T1000 (cell line): ENCODE data around the gene MAP3K19.
"Not testable (repeated sequence)": the region's sequence is repeated elsewhere in the genome, so short reads cannot be mapped to it uniquely, and the experiment has no call there.

ENCODE experiments used
- DNase-seq: peaks from one replicate; lab custom pipeline; 2025; ENCODE audit warnings: mixed read lengths; lab: John Stamatoyannopoulos, UW

MAP3K19 gene

GRCh38 chr2:134985061-134985460 is 62.2 kb downstream of the MAP3K19 start:
- DNase-seq = no peak

- DNase-seq = no peak
Observed at GRCh38 chr2:134982603-134983002, 64.6 kb downstream of the MAP3K19 start.

GRCh38 chr2:134980639-134981038 is 66.6 kb downstream of the MAP3K19 start:
- no peak for DNase-seq

- DNase-seq = no peak
Observed at GRCh38 chr2:134979221-134979620, 68.0 kb downstream of the MAP3K19 start.

GRCh38 chr2:134977104-134977503 is 70.1 kb downstream of the MAP3K19 start:
- DNase-seq = not testable (repeated sequence)

- no peak for DNase-seq
Observed at GRCh38 chr2:134976074-134976702, 71.1 kb downstream of the MAP3K19 start.

GRCh38 chr2:134975281-134976009 is 71.8 kb downstream of the MAP3K19 start:
- DNase-seq = no peak

GRCh38 chr2:134973241-134974138 is 73.8 kb downstream of the MAP3K19 start:
- no peak for DNase-seq

GRCh38 chr2:134967166-134967565 is 80.1 kb downstream of the MAP3K19 start:
- DNase-seq = not testable (repeated sequence)

GRCh38 chr2:134957477-134957876 is 89.8 kb downstream of the MAP3K19 start:
- no peak for DNase-seq

GRCh38 chr2:134955744-134956143 is 91.5 kb downstream of the MAP3K19 start:
- no peak for DNase-seq

- DNase-seq = no peak
Observed at GRCh38 chr2:134954065-134954464, 93.2 kb downstream of the MAP3K19 start.

GRCh38 chr2:134952608-134953007 is 94.6 kb downstream of the MAP3K19 start:
- DNase-seq = no peak

- DNase-seq = no peak
Observed at GRCh38 chr2:134950886-134951285, 96.4 kb downstream of the MAP3K19 start.

- DNase-seq = no peak
Observed at GRCh38 chr2:134949981-134950708, 97.1 kb downstream of the MAP3K19 start.

- no peak for DNase-seq
Observed at GRCh38 chr2:134946073-134946472, 101.2 kb downstream of the MAP3K19 start.

GRCh38 chr2:134944975-134945374 is 102.3 kb downstream of the MAP3K19 start:
- DNase-seq = no peak

GRCh38 chr2:134943540-134943939 is 103.7 kb downstream of the MAP3K19 start:
- no peak for DNase-seq

- DNase-seq = no peak
Observed at GRCh38 chr2:134936691-134937090, 110.6 kb downstream of the MAP3K19 start.

- no peak for DNase-seq
Observed at GRCh38 chr2:134934641-134935040, 112.6 kb downstream of the MAP3K19 start.

GRCh38 chr2:134934150-134934549 is 113.1 kb downstream of the MAP3K19 start:
- DNase-seq = no peak

GRCh38 chr2:134933732-134934131 is 113.5 kb downstream of the MAP3K19 start:
- no peak for DNase-seq
